Inferior parietal cortex (tissue), 1 donor: ENCODE measurements around the gene AGT.
"Not testable (repeated sequence)": the region's sequence is repeated elsewhere in the genome, so short reads cannot be mapped to it uniquely, and the experiment has no call there.

Experiments
- DNase-seq: peaks from one replicate; pipeline ENCODE4 v3.0.0-alpha.2; 2016; ENCODE audit errors: extremely low spot score

Gene AGT

DNA sequence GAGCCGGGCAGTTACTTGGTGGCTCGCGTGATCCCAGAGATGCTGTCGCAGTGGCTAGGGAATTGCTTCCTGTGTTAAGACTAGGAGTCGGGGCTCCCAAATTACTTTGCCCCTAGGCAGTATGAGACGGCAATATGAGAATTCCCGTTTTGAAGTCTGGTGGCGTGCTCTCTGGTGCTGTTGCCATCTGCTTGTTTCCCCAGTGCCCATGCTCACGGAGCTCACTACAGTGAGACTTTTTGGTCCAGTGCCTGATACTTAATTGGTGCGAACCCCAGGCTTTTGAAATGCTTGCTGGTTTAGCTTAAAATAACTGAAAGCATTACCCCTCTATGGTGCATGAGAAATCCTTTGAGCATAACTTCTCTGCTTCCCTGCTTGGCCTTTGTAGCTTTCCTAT is 22.3 kb downstream of the AGT start:
- DNase-seq, result no peak

DNA sequence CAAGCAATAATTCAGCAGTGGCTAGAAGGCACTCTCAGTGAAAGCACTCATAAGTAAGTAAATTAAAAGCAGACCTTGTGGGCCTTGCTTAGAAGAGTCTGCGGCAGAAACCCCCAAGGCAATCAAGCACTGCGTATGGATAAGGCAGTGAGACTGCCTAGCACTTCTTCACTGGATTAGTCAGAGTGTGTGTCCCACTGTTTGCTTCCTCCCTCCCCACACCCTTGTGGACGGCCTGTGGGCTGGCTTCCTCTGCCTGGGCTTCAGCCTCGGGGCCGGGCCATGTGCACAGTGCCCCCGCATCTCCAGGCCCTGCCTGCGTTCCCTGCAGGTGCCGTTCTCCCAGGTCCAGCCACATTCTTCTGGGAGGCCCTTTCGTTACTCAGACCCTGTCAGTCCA is 23.8 kb downstream of the AGT start:
- no peak for DNase-seq

DNA sequence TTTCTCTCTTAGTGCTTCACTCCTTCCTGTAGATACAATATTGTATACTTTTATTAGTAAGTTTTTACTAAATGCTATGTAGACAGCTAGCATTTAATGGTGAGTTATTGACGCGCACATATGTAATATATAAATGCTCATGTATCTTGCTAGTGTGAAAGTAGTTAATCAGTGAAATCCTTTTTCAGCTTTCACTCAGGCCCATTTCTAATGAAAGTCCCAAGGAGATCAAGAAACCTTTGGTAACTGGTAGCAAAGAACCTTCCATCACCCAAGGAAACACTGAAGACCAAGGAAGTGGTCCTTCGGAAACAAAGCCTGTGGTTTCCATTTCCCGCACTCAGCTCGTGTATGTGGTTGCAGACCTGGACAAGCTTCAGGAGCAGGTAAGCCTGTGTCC is 27.2 kb downstream of the AGT start:
- DNase-seq, result no peak

DNA sequence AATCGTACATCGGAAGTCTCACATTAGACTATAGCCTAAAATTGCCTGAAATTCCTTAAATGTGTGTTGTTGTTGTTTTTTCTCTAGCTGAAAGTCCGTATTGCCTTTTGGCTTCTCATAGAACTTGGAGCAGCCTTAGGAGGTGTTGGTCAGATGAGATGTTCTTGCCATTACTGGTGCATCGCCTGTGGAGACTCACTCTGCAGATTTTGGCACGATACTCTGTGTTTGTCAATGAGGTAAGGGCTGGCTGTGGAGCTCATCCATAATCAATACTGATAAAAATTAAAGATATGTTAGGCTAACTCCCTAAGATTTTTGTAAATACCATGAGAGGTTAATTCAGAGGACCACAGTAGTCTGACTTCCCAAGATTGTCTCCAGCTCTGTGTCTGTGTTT is 28.9 kb downstream of the AGT start:
- no peak for DNase-seq

DNA sequence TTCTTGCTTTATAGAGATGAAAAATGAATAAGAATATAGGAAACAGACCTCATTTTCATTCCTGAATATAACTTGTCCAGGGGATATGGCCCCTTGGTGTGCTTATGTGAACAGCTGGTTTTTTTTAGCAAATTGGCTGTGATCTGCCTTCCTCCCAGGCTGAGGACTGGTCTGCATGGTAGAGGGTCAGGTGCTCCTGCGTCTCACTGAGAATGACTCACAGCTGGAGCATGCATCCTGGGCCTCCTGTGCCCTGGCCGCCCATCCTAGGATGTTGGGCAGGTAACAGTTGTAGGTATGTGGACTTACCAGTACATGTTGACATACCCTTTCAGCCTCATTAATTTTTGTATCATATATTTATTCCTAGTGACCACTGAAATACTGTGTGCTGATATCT is 29.8 kb downstream of the AGT start:
- DNase-seq, result no peak

DNA sequence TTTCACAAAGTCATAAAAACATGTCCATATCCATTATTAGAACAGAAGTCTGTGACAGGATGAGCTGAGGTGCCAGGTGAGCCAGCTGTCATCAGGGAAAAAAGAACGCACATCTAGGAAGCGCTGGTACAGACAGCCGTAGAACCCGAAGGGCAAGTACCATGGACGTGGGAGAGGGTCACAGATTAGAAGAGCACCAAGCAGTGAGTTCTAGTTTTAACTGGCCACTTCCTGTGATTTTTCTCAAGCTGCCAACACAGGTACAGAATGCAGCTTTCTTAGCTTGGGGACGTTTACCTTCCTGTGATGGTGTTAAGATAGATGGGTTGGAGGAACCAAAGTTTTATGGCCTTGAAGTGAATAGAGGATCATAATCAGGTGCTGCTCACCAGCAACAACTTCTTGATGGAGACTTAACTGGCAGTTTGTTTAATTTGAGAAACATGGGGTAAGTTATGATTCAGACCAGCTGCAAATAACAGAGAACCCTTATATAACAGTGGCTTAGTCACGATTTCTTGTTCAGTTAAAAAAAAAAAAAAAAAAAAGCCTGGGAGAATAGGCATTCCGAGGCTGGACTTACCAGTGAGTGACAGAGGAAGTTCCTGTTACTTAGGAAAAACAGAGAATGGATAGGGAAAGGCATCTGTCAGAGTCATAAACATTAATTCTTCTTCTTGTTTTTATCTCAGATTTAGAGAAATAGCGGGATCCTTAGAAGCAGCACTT is 30.9 kb downstream of the AGT start:
- DNase-seq, result peak; percentile 58

DNA sequence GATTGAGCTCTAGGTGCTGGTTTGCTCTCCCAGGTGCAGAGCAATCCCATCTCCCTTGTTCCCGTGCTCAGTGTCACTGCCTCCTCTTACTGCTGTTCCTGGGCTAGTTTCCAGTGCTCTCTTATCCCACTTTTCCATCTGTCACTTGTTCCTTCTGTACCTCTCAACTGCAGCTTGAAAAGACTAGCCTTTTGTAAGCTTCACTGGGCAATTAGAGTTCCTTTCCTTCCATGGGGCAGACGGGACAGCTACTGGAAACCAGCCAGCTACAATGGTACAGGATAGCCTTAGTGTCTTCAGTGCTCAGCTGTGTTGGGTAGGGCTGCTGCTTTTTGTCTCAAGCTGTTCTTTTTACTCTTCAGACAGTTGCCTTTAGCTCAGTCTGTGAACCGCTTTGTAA is 31.6 kb downstream of the AGT start:
- peak; percentile 79 for DNase-seq

DNA sequence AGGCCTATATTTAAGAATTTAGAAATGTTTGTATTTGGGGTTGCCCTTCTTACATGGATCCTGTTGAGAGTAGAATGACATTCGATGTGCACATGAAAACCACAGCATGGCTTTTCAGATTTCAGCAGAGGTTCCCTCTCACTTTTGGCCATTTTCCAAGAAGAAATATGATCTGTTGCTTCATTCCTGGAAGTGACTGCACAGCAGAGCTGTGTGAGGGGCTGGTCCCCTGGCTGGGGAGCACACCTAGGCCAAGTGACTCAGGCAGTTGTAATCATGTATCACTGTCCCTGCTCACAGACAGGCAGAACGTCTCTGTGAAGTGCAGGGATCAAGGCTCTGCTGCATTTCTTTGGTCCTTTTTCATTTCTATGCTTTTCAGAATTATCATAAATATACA is 32.3 kb downstream of the AGT start:
- DNase-seq, result peak; percentile 49

DNA sequence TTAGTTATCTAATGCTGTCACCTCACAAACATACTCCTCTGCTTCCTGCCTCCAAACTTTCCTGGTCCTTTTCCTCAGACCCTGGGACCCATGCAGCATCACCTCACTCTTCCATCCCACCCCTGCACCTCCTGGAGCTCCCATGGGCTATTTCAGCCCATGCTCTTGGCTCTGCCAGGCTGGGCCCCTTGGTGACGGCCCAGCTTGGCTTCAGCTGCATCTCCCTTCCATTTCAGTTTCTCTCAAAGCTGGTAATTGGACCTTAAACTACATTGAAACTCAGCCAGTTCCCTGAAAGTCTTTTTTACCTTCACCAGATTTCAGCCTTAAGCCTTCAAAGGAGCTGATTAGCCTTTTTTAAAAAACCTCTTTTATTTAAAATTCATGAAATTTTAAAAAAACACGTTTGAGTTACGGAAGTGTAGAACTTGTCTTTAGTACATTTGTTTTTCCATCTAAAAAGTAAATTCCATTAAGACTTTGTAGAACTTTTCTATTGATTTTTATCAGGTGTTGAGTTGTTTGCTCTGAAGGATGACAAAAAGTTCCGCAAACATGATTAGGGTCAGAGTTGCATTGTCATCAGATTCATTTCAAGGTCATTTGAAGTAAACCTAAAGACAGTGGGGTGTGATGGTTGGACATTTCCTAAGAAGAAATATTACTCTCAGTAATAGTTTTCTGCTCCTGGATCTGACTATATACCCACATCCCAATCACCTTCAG is 33.5 kb downstream of the AGT start:
- DNase-seq, result no peak

DNA sequence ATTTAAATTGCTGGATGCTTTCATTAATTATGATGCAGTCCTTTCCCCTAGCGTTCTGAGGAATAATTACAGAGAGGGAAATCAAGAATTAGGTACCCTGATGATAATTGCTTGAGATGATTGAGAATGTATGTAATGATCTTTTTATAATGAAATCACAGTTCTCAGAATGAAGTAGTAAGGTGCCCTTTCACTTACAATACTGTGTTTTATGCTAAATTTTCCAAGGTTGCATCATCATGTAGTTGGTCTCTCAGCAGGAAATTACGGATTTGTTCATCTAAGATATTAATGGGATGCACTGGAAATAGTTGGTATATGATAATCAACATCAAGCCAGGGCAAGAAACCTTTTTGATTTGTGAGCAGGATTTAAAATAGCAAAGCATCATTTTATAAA is 34.1 kb downstream of the AGT start:
- no peak for DNase-seq

DNA sequence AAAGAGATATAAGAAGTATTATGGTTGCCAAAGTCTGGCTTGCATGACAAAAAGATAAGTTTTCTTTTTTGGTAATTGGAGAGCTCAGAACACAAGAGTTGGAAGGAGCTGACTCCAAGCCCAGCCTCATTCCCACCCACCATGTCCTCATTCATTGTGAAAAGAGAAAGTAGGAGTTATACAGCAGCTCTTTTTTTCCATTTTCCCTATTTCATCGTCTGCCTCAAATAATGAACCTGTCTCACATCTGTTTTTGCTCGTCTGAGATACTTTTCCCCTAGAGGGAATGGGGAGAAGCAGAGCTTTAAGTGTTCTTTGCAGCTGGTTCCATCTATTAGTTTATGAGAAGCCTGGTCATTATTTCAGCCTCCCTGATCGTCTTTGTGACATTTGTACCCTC is 34.7 kb downstream of the AGT start:
- peak; percentile 20 for DNase-seq

DNA sequence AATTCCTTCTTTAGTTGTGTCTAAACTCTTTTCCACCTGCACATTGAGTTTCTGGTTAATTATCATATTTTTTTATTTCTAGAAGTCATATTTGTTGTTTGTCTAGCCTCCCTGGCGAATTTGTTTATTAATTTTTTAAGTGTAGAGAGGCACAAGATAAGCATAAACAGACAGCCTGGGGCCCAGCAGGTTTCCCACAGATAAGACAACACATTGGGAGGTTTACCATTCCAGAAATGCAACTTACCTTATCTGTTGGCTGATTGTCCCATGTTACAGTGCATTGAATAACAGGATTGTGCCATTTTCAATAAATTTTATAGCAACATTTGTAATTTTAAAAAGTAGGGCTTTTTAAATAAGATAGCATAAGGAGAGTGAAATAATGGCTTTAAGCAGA is 36.7 kb downstream of the AGT start:
- DNase-seq, result no peak

DNA sequence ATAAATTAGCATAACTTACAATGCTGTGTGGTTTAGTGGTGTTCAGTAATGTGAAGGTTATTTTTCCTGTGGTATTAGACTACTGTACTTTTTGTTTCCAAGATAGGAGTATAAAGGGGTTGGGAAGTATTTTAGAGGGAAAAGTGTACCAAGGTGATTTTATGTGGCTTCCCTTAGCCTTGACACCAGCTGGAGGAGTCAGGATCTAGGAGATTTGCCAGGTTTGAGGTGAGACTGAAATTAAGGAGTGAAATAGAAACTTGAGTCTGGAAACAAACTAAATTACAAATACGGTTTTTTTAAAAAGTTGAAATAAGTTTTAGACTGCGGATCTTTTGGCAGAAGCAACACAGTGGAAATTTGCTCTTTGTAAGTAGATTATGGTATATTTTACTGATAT is 39.3 kb downstream of the AGT start:
- no peak for DNase-seq

DNA sequence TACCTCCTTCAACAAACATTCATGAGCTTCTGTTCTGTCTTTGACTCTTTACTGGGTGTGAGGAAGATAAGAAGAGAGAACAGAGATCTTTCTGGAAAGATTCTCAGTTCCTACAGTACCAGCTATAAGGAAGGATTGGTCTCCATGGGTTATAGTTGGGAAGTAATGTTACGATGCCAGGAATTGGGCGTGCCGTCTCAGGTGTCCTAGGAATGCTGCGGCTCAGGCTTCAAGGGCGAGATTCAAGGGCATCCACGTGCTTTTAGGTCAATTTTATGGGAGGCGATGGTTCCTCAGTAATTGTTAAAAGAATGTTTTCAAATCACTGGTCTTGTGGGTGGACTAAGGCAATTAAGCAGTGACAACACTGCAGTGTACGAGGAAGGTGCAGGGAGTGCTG is 44.4 kb downstream of the AGT start:
- no peak for DNase-seq

DNA sequence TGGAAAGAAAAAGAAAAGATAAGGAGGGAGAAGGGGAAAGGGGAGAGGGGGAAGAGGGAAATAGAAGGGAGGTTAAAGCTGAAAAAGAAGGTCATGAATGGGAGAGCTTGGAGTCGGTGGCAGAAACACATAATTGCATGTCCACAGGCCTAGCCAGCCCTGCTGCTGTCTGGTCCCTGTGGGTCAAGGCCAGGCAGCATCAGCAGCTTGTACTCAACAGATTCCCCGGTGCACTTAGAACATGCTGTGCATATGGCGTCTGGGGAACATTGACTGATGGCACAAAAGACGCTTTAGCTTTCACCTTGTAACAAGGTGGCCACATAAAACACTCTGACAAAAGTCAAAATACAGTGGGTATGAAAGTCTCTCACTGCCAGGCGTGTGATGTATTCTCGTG is 45.7 kb downstream of the AGT start:
- DNase-seq, result no peak

DNA sequence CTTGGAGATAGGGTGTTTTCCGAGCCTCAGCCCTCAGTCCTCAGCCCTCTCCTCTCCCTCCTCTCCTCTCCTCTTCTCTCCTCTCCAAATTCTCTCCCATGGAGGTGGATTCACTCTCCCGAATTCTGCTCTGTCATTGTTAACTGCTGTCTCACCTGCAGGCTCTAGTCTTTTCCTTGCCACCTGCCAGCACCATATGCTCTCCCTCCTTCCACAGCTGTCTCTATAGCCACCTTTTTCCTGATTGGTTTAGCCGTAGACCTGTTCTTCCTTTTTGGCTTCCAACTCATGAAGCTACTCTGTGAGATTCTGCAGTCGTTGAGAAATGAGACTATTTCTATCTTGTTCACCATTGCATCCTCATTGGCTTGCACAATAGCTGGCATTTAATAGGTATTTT is 51.9 kb downstream of the AGT start:
- DNase-seq, result no peak

DNA sequence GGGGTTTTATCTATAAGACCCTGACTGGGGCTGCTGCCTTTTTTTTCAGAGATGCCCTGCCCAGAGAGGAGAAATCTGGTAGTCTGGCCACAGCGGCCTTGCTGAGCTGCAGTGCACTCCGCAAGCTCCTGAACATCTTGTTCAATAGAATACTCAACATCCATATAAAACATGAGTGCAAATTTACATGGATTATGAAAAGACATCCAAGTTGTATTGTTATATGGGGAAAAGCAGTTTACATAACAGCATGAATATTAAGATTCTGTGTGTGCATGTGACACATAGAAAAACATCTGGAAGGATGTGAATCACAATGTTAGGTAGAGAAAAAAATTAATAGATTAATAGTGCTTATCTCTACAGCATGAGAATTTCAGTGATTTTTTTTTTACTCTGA is 55.2 kb downstream of the AGT start:
- DNase-seq, result no peak

DNA sequence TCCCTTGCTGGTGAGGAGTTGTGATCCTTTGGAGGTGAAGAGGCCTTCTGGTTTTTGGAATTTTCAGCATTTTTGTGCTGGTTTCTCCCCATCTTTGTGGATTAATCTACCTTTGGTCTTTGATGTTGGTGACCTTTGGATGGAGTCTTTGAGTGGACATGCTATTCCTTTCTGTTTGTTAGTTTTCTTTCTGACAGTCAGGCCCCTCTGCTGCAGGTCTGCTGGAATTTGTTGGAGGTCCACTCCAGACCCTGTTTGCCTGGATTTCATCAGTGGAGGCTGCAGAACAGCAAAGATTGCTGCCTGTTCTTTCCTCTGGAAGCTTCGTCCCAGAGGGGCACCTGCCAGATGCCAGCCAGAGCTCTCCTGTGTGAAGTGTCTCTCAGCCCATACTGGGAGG is 55.8 kb downstream of the AGT start:
- DNase-seq, result not testable (repeated sequence)

DNA sequence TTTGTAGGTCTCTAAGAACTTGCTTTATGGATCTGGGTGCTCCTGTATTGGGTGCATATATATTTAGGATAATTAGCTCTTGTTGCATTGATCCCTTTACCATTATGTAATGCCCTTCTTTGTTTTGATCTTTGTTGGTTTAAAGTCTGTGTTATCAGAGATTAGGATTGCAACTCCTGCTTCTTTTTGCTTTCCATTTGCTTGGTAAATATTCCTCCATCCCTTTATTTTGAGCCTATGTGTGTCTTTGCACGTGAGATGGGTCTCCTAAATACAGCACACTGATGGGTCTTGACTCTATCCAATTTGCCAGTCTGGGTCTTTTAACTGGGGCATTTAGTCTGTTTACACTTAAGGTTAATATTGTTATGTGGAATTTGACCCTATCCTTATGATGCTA is 57.2 kb downstream of the AGT start:
- not testable (repeated sequence) for DNase-seq
